NT2/D1 (cell line): Measurements from ENCODE around the gene ZCCHC13.

Source experiments
- SUZ12 ChIP-seq: IDR thresholded peaks from 2 replicates; pipeline ENCODE4 v1.6.1; 2011; ENCODE audit not compliant: insufficient read length, insufficient read depth; ENCODE audit errors: extremely low read depth
- YY1 ChIP-seq: IDR thresholded peaks from 2 replicates; pipeline ENCODE4 v1.6.1; 2011; ENCODE audit not compliant: insufficient read length, insufficient read depth
- ZNF274 ChIP-seq: IDR thresholded peaks from 2 replicates; pipeline ENCODE4 v1.6.1; 2011; ENCODE audit warnings: mild to moderate bottlenecking, low read depth, low read length

DNA sequence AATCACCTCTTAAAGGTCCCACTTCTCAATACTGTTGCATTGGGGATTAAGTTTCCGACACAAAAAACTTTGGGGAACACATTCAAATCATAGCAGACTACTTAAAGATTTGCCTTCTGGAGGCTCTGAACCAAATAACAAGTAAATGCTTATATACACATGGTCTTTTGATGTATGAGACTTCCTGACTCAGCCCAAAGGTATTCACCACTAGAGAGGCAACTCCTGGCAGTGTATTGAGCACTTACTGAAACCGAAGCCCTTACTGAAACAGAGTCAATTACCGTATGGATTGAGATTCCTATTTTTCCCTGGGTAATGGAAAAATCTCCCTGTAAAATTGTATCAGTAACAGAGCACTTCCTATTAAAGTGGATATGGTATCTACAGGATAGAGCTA, 45.4 kb downstream of the ZCCHC13 start:
- TF ChIP-seq YY1 (no peak), SUZ12 (no peak), ZNF274 (no peak)
